GM12892 (cell line): Measurements from ENCODE around the gene CCDC190.
"Not testable (repeated sequence)": the region's sequence is repeated elsewhere in the genome, so short reads cannot be mapped to it uniquely, and the experiment has no call there.

Experiments used
- POLR2A ChIP-seq: IDR thresholded peaks from 2 replicates; pipeline ENCODE4 v1.6.1; 2011; ENCODE audit warnings: low read depth, low read length, control low read depth
- POLR2AphosphoS5 ChIP-seq: IDR thresholded peaks from 2 replicates; pipeline ENCODE4 v1.6.1; 2011; ENCODE audit warnings: low read depth, low read length, control low read depth

- not testable (repeated sequence) for TF ChIP-seq POLR2AphosphoS5, POLR2A
These were observed 42.3 kb downstream of the CCDC190 start for GRCh38 chr1:162818666-162819065.
